Transverse colon (tissue), 3 donors: ENCODE results near the gene COL13A1.

Experiments used
- CTCF ChIP-seq, 5 experiments: fragments of 200-600 bp in 3 of 5; fragments of 450-650 bp in 2 of 5; sonication (generic) in 3 of 5; IDR thresholded peaks; 1 replicate in 2 of 5; 2 replicates in 3 of 5; pipeline ENCODE4 v1.5.1; 2016 to 2017; ENCODE audit warnings: antibody characterized with exemption in 5 of 5, inconsistent platforms in 3 of 5, mild to moderate bottlenecking in 2 of 5, moderate library complexity in 1 of 5
- POLR2A ChIP-seq: fragments of 450-650 bp; IDR thresholded peaks from one replicate; pipeline ENCODE4 v1.6.1; 2016; ENCODE audit warnings: antibody characterized with exemption, mild to moderate bottlenecking, moderate library complexity

- no peak for TF ChIP-seq POLR2A
- TF ChIP-seq CTCF (IDR thresholded peaks at IDR 0.05): no peak
These were observed 48.1 kb downstream of the COL13A1 start for GRCh38 chr10:69849825-69850224.
